SKM-1 treated with dmso at 0.1 percent for 144 hours (cell line): ENCODE measurements around the gene TOMM34.

ENCODE experiments used
- DNase-seq: peaks from one replicate; lab custom pipeline; 2025; ENCODE audit not compliant: unreplicated experiment; lab: John Stamatoyannopoulos, UW

Gene TOMM34

GRCh38 chr20:44932916-44933315, 27.3 kb downstream of the TOMM34 start:
- DNase-seq: no peak

DNA sequence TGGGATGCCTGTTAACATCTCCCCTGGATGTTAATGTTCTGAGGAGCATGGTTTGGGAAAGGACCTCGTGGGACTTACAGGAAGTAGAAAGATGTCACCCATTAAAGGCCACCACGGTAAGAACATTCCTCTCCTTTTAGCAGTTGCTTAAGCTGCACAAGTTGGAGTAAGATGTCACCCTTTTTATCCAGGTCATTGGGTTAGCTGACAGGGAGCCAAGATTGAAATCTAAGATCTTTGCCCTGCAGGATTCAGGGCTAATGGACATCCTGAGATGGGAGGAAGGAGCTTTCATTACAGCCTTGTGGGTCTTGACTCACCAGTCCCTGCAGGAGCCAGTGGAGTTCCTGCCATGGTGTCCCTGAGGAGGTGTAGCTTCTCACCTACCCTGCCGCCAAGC, 28.3 kb downstream of the TOMM34 start:
- DNase-seq: no peak

DNA sequence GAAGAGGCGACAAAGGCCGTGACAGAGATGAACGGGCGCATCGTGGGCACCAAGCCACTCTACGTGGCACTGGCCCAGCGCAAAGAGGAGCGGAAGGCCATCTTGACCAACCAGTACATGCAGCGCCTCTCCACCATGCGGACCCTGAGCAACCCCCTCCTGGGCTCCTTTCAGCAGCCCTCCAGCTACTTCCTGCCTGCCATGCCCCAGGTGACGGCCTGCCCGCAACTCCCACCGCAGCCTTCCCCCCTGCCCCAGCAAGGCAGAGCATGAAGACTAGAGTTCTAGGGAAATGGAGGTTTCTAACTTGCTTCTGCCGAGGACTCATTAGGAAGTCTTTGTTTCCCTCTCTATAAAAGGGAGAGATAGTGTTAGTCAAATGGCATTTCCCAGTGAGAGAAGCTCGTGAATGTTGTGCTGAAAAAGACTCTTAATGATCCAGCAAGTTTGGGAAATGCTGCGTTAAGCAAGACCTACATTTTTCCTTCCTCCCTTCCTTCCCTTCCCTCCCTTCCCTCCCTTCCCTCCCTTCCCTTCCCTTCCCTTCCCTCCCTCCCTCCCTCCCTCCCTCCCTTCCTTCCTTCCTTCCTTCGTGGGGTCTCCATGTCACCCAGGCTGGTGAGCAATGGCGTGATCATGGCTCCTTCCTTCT, 29.6 kb downstream of the TOMM34 start:
- DNase-seq: no peak

DNA sequence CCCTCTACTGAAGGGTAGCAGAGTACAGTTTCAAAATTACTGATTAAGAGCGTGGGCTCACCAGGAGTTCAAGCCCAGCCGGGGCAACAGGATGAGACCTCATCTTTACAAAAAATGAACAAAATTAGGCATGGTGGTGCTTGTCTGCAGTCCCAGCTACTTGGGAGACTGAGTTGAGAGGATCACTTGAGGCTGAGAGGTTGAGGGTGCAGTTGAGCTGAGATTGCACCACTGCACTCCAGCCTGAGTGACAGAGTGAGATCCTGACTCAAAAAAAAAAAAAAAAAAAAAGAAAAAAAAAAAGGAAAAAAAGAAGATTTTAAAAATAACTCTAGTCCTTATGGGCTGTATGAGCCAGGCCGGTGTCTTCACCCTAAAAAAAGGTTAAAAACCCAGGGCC, 31.6 kb downstream of the TOMM34 start:
- DNase-seq: no peak

DNA sequence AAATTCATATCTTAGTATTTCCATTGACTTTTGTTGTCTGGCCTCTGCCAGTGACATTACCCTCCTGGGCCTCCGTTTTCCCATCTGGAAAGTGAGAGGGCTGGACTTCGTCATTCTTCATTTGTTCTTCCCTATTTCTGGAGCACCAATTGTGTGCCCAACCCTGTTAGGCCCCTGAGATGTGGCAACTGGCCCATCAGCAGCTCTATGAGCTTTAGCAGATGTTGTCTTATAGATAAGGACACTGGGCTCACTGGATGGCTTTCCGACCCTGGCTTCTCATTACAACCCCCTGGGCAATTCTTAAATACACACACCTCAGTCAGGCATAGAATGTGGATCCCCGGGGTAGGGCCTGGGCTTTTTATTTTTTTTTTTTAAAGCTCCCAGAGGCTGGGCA, 35.7 kb downstream of the TOMM34 start:
- DNase-seq: no peak

DNA sequence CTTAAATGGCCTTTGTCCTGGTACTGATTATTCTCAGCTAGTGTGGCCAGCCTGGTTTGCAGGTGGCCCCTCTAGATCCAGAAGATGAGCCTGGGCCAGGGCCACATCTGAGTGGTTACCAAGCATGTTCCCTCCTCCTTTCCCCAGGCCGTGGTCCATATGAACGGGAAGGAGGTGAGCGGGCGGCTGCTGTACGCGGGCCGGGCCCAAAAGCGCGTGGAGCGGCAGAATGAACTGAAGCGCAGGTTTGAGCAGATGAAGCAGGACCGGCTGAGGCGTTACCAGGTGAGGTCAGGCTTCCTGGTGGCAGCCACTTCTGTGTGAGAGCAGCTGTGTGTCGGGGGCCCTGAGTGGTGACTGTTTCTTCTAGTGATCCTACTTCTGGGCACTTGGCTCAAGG, 38.8 kb downstream of the TOMM34 start:
- DNase-seq: no peak

DNA sequence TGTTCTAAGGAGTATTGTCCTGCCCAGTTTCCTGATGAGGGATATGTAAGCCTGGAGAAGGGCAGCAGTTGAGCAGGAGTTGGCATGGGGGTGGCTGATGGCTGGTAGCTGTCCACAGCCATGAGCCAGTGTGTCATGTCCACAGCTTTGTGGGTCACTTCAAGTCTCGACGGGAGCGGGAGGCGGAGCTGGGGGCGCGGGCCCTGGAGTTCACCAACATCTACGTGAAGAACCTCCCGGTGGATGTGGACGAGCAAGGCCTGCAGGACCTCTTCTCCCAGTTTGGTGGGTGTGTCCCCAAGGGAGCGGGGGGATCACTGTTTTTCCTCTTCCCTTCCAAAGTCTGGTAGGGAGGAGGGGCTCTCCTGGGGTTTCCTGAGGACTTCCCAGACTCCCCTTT, 41.4 kb downstream of the TOMM34 start:
- DNase-seq: no peak

DNA sequence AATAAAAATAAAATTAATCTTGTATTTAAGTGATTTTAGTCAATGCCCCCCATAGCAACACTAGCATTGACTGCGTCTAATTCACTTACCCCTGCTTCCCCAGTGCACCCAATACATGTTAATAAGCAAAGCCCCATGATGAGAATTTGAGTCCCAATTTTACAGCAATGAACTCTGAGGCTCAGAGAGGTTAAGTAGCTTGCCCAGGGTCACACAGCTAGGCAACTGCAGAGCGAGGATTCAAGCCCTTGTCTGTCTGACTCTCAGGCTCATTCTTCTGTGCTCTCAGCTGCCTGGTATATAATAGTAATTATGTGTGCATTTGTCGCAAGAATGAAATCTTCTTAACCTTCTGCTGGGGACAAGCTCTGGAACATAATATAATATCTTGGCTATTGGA, 41.9 kb downstream of the TOMM34 start:
- DNase-seq: no peak

- DNase-seq: no peak
Measured at GRCh38 chr20:44917399-44917798, 42.8 kb downstream of the TOMM34 start.

GRCh38 chr20:44916586-44916985, 43.6 kb downstream of the TOMM34 start:
- DNase-seq: no peak

DNA sequence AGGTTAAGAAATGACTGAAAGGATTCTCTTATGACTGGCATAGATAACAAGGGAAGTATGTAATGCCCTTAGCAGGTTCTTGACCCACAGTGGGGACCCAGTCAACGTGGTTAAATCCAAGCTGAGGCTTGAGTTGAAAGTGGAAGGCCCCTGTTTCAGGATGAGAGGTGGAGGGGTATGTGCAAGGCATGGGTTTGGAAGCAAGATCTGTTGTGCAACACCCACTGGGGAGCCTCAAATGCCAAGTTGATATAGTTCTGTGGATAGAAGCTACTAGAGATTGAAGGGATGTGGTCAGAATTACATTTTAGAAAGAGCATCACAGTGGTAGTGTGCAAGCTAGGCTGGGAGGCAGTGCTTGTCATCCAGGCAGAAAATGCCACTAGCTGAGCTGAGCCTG, 45.3 kb downstream of the TOMM34 start:
- DNase-seq: no peak

DNA sequence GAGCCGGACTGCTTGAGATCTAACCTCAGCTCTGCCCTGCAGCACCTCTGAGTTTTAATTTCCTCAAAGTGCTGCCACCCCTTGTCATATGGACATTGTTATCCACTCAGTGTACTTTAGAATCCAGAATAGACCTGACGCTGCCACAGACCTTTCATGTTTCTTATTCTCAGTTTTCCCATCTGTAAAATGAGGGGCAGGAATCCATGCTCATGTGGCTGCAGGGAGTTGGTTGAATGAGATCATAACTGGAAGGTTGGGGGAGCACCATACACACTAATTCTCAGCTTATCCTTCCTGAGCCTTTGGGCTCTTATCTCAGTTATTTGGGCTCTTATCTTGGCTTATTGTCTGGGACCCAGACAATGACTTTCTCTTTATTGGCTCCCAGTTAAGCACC, 48.0 kb downstream of the TOMM34 start:
- DNase-seq: no peak

DNA sequence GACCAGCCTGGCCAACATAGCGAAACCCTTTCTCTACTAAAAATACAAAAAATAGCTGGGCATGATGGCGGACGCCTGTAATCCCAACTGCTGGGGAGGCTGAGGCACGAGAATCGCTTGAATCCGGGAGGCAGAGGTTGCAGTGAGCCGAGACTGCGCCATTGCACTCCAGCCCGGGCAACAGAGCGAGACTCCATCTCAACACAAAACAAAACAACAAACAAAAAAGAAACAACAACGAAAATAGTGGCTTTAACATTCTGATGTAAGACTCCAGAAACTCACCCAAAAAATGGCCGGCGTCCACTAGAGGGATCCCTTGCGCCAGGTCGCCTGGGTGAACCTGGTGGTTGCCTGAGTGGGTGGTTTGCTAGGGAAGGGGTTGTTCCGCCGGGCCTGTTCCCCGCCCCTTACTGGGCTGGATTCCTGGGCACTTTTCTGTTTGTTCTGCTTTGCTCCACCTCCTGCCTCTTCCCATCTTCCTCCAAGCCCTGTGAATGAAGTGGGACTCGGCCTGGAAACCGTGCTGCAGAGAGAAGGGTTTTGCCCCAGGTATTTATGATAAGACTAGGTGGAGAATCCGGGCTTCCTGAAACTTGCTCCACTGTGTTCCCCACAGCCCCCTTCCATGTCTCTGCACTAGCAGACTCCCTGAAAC, 48.8 kb downstream of the TOMM34 start:
- peak; percentile 8 for DNase-seq

DNA sequence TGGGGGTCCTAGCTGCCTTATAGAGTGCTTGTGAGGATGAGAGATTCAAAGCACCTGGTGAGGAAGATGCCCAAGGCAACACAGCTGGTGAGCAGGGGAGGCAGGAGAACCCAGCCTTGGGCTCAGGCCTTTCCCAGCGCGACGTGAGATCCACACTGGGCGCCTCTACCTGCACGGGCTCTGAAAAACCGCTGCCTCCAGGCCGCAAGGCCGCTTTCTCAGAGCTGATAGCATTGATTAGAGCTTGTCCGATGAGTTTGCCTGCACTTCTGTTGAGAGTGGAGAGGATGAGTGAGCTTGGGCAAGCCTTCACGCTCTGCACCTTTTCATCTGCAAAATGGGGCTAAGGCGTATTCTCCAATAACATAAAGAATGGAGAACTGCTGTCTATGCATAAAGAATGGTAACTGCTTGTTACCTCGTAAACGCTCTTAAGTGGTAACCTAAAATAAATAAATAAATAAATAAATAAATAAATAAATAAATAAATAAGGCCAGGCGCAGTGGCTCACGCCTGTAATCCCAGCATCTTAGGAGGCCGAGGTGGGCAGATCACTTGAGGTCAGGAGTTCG, 49.4 kb downstream of the TOMM34 start:
- no peak for DNase-seq

DNA sequence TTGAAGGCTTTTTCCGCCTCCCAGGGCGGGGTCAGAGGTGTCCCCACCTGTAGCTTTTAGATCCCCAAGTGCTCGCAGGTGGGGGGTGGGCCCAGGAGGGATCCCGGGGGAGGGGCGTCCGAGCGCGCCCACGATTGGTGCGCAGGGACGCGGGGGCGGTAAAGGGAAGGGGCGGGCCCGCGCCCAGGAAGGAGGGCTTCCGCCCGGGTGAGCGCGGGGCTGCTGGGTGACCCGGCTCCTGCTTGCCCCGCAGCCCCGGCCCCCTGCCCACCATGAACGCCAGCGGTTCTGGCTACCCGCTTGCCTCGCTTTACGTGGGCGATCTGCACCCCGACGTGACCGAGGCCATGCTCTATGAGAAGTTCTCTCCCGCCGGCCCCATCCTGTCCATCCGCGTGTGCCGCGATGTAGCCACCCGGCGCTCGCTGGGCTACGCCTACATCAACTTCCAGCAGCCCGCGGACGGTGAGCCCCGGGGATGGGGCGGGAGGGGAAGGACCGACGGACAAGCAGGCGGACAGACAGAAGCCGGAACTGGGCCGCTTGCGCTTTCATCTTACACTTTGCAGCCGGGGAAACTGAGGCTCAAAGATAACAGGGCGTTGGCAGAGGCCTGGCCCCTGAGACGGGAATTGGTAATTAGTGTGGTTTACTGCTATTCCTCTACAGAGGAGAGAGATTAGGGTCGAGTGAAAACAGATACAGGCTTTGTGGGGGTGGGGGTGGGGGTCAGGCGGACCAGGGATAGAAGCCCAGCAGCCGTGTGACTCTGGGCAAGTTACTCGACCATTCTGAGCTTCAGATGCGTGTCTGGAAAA, 50.1 kb downstream of the TOMM34 start, which contains the start of gene PABPC1L:
Gene PABPC1L, plus strand, starts transcription at position 189 of the 818 bp plus-strand sequence. Its CDS starts 84 bp downstream, at position 273.
- peak; percentile 27 for DNase-seq

DNA sequence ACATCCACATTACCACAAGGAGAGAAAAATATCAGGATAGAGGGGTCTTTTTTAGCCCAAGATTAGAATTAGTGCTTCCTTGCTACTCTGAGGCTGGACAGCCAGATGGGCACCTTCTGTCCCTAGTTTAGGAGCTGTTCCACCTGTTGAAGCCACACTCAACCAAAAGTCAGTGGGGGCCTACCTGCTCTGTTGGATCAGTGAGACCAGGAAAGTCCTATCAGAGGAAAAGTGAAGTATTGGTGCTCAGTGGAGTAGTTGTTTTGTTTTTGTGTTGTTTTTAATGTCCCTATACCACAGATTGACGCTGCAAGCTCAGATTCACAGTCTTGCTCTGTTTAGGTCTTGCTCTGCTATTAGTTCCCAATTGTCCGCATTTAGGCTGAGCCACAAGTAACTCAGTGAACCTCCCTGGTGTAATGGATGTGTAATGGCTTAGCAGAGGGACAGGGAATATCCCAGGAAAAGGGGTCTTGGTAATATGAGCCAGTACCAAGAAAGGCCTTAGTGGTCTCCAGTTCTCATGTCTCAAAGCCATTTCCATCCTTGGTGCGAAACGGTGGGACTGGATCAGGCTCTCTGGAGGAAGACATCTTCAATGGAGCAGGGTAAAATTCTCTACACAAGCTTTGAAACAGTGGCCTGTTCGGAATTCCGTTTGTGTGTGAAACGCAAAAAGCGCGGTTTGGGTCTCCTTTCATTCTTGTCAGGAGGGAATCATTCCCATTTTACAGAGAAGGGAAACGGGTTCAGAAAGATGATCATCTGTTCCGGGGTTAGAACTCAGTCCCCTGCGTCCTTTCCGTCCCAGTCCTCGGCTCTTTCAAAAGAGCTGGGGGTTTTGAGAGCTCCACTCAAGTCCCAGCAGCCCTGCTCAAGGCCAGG, 51.0 kb downstream of the TOMM34 start:
- DNase-seq: no peak

DNA sequence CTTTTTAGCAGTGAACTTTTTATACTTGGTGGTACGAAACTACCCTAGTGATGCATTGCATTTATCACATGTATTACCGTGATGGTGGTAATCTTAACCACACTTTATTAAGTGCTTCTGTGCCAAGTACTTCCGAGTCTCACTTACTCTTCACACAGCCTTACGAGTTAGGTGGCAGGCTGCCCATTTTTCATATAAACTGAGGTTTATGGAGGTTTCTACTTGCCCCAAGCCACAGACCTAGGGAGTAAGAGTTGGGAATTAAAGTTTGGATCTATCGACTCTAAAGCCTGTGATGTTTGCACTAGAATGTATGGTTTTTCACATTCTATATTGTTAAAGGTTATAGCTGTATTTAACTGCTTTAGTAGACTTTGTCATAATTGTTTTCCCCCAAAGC, 55.8 kb downstream of the TOMM34 start:
- DNase-seq: no peak

- DNase-seq: no peak
Measured at GRCh38 chr20:44901974-44902373, 58.2 kb downstream of the TOMM34 start.

GRCh38 chr20:44900231-44900854, 59.9 kb downstream of the TOMM34 start:
- DNase-seq: no peak

GRCh38 chr20:44897133-44897532, 63.1 kb downstream of the TOMM34 start:
- DNase-seq: no peak
